Measurements from ENCODE around the gene MPZL1.

Gene MPZL1

DNA sequence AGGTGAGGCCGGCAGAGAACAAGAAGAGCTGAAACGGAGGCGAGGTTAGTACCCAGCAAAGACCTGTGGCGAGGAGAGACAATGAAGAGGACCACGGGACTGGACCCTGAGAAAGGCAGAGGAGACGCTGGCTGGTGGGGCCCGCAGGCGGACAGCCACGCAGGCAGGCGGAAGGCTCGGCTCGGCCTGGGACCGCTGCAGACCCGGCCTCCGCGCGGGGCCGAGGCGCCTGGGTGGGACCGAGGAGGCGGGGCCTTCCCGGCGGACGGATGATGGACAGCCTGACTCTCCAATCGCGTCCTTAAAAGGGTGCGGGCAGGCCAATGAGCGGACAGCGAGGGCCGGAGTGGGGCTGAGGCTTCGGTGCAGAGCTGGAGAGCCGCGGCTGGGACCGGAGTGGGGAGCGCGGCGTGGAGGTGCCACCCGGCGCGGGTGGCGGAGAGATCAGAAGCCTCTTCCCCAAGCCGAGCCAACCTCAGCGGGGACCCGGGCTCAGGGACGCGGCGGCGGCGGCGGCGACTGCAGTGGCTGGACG, at the start of gene MPZL1:
TSS of gene MPZL1 (plus strand) at position 366 of the 535 bp plus-strand sequence. CDS start 170 bp downstream, outside the sequence.
- TF ChIP-seq ZFP30 (CRISPR knock-in tag; IDR thresholded peaks at IDR 0.05): no peak
- TF ChIP-seq, protein P1, sequence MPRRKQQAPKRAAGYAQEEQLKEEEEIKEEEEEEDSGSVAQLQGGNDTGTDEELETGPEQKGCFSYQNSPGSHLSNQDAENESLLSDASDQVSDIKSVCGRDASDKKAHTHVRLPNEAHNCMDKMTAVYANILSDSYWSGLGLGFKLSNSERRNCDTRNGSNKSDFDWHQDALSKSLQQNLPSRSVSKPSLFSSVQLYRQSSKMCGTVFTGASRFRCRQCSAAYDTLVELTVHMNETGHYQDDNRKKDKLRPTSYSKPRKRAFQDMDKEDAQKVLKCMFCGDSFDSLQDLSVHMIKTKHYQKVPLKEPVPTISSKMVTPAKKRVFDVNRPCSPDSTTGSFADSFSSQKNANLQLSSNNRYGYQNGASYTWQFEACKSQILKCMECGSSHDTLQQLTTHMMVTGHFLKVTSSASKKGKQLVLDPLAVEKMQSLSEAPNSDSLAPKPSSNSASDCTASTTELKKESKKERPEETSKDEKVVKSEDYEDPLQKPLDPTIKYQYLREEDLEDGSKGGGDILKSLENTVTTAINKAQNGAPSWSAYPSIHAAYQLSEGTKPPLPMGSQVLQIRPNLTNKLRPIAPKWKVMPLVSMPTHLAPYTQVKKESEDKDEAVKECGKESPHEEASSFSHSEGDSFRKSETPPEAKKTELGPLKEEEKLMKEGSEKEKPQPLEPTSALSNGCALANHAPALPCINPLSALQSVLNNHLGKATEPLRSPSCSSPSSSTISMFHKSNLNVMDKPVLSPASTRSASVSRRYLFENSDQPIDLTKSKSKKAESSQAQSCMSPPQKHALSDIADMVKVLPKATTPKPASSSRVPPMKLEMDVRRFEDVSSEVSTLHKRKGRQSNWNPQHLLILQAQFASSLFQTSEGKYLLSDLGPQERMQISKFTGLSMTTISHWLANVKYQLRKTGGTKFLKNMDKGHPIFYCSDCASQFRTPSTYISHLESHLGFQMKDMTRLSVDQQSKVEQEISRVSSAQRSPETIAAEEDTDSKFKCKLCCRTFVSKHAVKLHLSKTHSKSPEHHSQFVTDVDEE (CRISPR knock-in tag; IDR thresholded peaks at IDR 0.05): no peak
- TF ChIP-seq, protein P2, sequence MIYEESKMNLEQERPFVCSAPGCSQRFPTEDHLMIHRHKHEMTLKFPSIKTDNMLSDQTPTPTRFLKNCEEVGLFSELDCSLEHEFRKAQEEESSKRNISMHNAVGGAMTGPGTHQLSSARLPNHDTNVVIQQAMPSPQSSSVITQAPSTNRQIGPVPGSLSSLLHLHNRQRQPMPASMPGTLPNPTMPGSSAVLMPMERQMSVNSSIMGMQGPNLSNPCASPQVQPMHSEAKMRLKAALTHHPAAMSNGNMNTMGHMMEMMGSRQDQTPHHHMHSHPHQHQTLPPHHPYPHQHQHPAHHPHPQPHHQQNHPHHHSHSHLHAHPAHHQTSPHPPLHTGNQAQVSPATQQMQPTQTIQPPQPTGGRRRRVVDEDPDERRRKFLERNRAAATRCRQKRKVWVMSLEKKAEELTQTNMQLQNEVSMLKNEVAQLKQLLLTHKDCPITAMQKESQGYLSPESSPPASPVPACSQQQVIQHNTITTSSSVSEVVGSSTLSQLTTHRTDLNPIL (CRISPR knock-in tag; IDR thresholded peaks at IDR 0.05; ENCODE audit: low read depth): no peak
- TF ChIP-seq, protein P3, sequence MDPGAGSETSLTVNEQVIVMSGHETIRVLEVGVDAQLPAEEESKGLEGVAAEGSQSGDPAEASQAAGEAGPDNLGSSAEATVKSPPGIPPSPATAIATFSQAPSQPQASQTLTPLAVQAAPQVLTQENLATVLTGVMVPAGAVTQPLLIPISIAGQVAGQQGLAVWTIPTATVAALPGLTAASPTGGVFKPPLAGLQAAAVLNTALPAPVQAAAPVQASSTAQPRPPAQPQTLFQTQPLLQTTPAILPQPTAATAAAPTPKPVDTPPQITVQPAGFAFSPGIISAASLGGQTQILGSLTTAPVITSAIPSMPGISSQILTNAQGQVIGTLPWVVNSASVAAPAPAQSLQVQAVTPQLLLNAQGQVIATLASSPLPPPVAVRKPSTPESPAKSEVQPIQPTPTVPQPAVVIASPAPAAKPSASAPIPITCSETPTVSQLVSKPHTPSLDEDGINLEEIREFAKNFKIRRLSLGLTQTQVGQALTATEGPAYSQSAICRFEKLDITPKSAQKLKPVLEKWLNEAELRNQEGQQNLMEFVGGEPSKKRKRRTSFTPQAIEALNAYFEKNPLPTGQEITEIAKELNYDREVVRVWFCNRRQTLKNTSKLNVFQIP (CRISPR knock-in tag; IDR thresholded peaks at IDR 0.05; ENCODE audit: borderline replicate concordance, low read depth): no peak
- no peak for TF ChIP-seq ZNF8 (CRISPR knock-in tag; IDR thresholded peaks at IDR 0.05)
- TF ChIP-seq ISL1 (CRISPR knock-in tag; IDR thresholded peaks at IDR 0.05): no peak
- no peak for TF ChIP-seq TOX (CRISPR knock-in tag; IDR thresholded peaks at IDR 0.05; ENCODE audit: borderline replicate concordance)
- TF ChIP-seq BACH2 (CRISPR knock-in tag; IDR thresholded peaks at IDR 0.05; ENCODE audit: borderline replicate concordance): no peak
- TF ChIP-seq GLIS3 (CRISPR knock-in tag; IDR thresholded peaks at IDR 0.05): no peak
- TF ChIP-seq ESRRG (CRISPR knock-in tag; IDR thresholded peaks at IDR 0.05): no peak
- TF ChIP-seq ZC3H10 (CRISPR knock-in tag; IDR thresholded peaks at IDR 0.05): no peak

DNA sequence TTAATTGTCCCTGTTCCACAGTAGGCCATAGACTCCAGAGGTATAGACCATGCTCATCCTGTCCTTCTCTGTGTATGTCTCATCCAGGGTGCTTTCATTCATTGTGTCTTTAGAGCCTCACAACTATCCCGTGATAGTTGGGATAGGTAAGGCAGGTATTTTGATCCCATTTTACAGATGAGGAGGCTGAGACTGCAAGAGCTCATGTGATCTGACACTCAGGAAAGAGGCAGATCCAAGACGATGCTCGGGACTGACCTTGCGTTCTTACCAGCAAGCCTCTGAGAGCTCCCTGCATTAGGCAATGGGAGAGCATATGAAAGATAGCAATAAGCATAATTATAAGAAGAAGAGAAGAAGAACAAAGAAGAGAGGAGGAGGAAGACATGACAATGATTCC, 49.0 kb upstream of the MPZL1 start:
- no peak for ATAC-seq
- TF ChIP-seq, protein P2 (CRISPR knock-in tag; IDR thresholded peaks at IDR 0.05; ENCODE audit: low read depth): no peak
- TF ChIP-seq, protein P3 (CRISPR knock-in tag; IDR thresholded peaks at IDR 0.05; ENCODE audit: borderline replicate concordance, low read depth): no peak
- TF ChIP-seq ZNF70 (CRISPR knock-in tag; IDR thresholded peaks at IDR 0.05) (no peak), GLIS3 (CRISPR knock-in tag; IDR thresholded peaks at IDR 0.05) (no peak)

More for the DNA sequence above, at the start of gene MPZL1:
- peak; percentile 97 for ATAC-seq

DNA sequence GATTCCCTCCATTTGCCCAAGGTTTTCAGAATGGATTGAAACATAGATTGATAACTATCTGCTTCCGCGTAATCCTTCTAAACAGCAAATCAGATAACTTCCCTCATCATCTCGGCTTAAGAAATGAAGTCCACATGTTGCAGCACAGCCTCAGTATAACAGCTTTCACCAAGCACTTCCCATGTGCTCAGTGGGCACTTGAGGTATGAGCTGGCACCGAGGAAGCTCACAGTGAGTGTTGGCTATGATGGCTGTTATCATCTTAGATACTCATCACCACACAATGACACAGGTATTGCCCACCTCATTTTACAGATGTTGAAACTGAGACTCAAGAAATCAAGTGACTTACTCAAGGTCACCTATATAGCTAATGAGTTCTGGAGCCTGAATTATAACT, 48.5 kb upstream of the MPZL1 start:
- ATAC-seq: no peak
- TF ChIP-seq TOX (CRISPR knock-in tag; IDR thresholded peaks at IDR 0.05; ENCODE audit: borderline replicate concordance) (no peak), ISL1 (CRISPR knock-in tag; IDR thresholded peaks at IDR 0.05) (no peak), ZC3H10 (CRISPR knock-in tag; IDR thresholded peaks at IDR 0.05) (no peak), ZFP3 (CRISPR knock-in tag; IDR thresholded peaks at IDR 0.05) (no peak), ZNF565 (CRISPR knock-in tag; conservative IDR thresholded peaks at IDR 0.05; ENCODE audit: low read depth) (no peak), CSDC2 (CRISPR knock-in tag; IDR thresholded peaks at IDR 0.05) (no peak), ARNTL (CRISPR knock-in tag; IDR thresholded peaks at IDR 0.05; ENCODE audit: borderline replicate concordance, low read depth) (no peak), ZNF70 (CRISPR knock-in tag; IDR thresholded peaks at IDR 0.05) (no peak), GLIS3 (CRISPR knock-in tag; IDR thresholded peaks at IDR 0.05) (no peak)

DNA sequence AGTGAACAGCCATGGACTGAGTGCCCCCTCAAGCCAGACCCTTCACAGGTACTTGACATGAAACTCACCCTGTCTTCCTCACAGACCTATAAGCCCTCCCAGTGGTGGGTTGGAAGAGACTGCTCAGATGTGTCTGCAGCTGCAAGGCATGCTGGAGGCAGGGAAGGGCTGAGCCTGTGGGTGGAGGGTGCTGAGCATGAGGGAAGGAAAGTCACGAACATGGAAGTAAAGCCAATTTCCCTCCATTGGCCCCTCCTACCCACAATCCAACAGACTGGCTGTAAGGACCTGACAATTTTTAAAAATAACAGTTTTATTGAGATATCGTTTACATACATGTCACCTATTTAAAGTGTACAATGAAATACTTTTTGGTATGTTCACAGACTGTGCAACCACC, 47.6 kb upstream of the MPZL1 start:
- no peak for ATAC-seq
- TF ChIP-seq ZFP30 (CRISPR knock-in tag; IDR thresholded peaks at IDR 0.05) (no peak), SNAI2 (CRISPR knock-in tag; IDR thresholded peaks at IDR 0.05) (no peak), TCF4 (CRISPR knock-in tag; IDR thresholded peaks at IDR 0.05; ENCODE audit: borderline replicate concordance) (no peak), ARNTL (CRISPR knock-in tag; IDR thresholded peaks at IDR 0.05; ENCODE audit: borderline replicate concordance, low read depth) (no peak), RARB (CRISPR knock-in tag; IDR thresholded peaks at IDR 0.05) (no peak)
